ENCODE results near the gene ANKRD35. TPM values are rescaled to one million over a fixed set of nuclear protein-coding genes. Genes with fewer than 3 reads are reported as not detected.

Gene ANKRD35
- total RNA-seq, 1 experiment from 2014 or later, result 2.7 TPM

GRCh38 chr1:145918992-145919939 is 33.6 kb upstream of the ANKRD35 start (continued):
- no peak for TF ChIP-seq AFF4 (CRISPR knock-in tag; IDR thresholded peaks at IDR 0.05; ENCODE audit: borderline replicate concordance)
- TF ChIP-seq SMAD3 (CRISPR knock-in tag; IDR thresholded peaks at IDR 0.05; ENCODE audit: borderline replicate concordance), result 0 out of 2 replicates have a peak, but pooled peaks have one; percentile 10
- 0 out of 2 replicates have a peak, but pooled peaks have one; percentile 4 for TF ChIP-seq MAX (CRISPR knock-in tag; IDR thresholded peaks at IDR 0.05)

- ChIA-PET POLR2A (interaction anchor here (0.5 to 1.2 kb wide), 4 partner anchors 9 to 67 kb away, joined by 3 to 10 read pairs (median 4); partner anchors contain the start of gene RBM8A), CTCF (interaction anchor here (1.0 to 3.0 kb wide), 11 partner anchors 9 to 73 kb away, joined by 3 to 17 read pairs (median 4); partner anchors contain the start of genes ITGA10, LIX1L, NUDT17 and RBM8A)
- Mint-ChIP-seq H3K4me3 (peak within 1 kb of the TSS; percentile 86), H3K4me1 (peaks cover 19% of the 10 kb centered on the region), H3K27ac (peak within 1 kb of the TSS; percentile 78), H3K9me3 (no peaks in the 10 kb centered on the region), H3K36me3 (peaks cover 5% of the 10 kb centered on the region; the same call in 1 of the 2 replicates), H3K27me3 (ENCODE audit: low read depth) (peaks cover 10% of the 10 kb centered on the region)
- TF ChIP-seq, protein P1, sequence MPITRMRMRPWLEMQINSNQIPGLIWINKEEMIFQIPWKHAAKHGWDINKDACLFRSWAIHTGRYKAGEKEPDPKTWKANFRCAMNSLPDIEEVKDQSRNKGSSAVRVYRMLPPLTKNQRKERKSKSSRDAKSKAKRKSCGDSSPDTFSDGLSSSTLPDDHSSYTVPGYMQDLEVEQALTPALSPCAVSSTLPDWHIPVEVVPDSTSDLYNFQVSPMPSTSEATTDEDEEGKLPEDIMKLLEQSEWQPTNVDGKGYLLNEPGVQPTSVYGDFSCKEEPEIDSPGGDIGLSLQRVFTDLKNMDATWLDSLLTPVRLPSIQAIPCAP (CRISPR knock-in tag; IDR thresholded peaks at IDR 0.05), result no peak
- peak; percentile 37; the same call in 1 of the 2 replicates for TF ChIP-seq NFE2L1 (CRISPR knock-in tag; IDR thresholded peaks at IDR 0.05)
- TF ChIP-seq FOXP1 (CRISPR knock-in tag; IDR thresholded peaks at IDR 0.05; ENCODE audit: borderline replicate concordance), result 0 out of 2 replicates have a peak, but pooled peaks have one; percentile 65
- TF ChIP-seq SP1 (CRISPR knock-in tag; conservative IDR thresholded peaks at IDR 0.05), result peak; percentile 77
- TF ChIP-seq OVOL2 (CRISPR knock-in tag; IDR thresholded peaks at IDR 0.05; ENCODE audit: borderline replicate concordance), result no peak
- TF ChIP-seq, protein P2, sequence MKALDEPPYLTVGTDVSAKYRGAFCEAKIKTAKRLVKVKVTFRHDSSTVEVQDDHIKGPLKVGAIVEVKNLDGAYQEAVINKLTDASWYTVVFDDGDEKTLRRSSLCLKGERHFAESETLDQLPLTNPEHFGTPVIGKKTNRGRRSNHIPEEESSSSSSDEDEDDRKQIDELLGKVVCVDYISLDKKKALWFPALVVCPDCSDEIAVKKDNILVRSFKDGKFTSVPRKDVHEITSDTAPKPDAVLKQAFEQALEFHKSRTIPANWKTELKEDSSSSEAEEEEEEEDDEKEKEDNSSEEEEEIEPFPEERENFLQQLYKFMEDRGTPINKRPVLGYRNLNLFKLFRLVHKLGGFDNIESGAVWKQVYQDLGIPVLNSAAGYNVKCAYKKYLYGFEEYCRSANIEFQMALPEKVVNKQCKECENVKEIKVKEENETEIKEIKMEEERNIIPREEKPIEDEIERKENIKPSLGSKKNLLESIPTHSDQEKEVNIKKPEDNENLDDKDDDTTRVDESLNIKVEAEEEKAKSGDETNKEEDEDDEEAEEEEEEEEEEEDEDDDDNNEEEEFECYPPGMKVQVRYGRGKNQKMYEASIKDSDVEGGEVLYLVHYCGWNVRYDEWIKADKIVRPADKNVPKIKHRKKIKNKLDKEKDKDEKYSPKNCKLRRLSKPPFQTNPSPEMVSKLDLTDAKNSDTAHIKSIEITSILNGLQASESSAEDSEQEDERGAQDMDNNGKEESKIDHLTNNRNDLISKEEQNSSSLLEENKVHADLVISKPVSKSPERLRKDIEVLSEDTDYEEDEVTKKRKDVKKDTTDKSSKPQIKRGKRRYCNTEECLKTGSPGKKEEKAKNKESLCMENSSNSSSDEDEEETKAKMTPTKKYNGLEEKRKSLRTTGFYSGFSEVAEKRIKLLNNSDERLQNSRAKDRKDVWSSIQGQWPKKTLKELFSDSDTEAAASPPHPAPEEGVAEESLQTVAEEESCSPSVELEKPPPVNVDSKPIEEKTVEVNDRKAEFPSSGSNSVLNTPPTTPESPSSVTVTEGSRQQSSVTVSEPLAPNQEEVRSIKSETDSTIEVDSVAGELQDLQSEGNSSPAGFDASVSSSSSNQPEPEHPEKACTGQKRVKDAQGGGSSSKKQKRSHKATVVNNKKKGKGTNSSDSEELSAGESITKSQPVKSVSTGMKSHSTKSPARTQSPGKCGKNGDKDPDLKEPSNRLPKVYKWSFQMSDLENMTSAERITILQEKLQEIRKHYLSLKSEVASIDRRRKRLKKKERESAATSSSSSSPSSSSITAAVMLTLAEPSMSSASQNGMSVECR (CRISPR knock-in tag; IDR thresholded peaks at IDR 0.05; ENCODE audit: borderline replicate concordance), result 0 out of 2 replicates have a peak, but pooled peaks have one; percentile 34
- 0 out of 2 replicates have a peak, but pooled peaks have one; percentile 10 for TF ChIP-seq MAX (CRISPR knock-in tag; IDR thresholded peaks at IDR 0.05)
- 0 out of 2 replicates have a peak, but pooled peaks have one; percentile 41 for TF ChIP-seq ZBTB43 (CRISPR knock-in tag; IDR thresholded peaks at IDR 0.05)
- peak; percentile 87 for DNase-seq (ENCODE audit: low spot score)
- ATAC-seq, result peak; percentile 89
Observed at GRCh38 chr1:145918144-145918991, 32.7 kb upstream of the ANKRD35 start, which contains the start of gene PEX11B. Gene PEX11B (minus strand): TSS chr1:145918717. CDS start chr1:145918688, 29 bp downstream.

All from WTC11 (cell line).